HL-60 (cell line): Measurements from ENCODE around the gene ICAM3.
A peak's percentile ranks its signal among the peaks of the same experiment; 100 is the strongest.
"Not testable (repeated sequence)": the region's sequence is repeated elsewhere in the genome, so short reads cannot be mapped to it uniquely, and the experiment has no call there.

Source experiments
- DNase-seq, 2 experiments: peaks; one replicate each; pipeline ENCODE4 v3.0.0-alpha.2; 2010 to 2020; ENCODE audit warnings: low read depth in 1 of 2, low spot score in 1 of 2
- H3K27ac ChIP-seq: fragments of 250-450 bp; sonication (Bioruptor Pico); replicated peaks from 2 replicates; pipeline ENCODE4 v1.5.1; 2020; ENCODE audit warnings: mild to moderate bottlenecking, moderate library complexity
- H3K27me3 ChIP-seq: fragments of 250-450 bp; sonication (Bioruptor Pico); 2 replicates; pipeline ENCODE4 v1.5.1; 2021; ENCODE audit warnings: mild to moderate bottlenecking, moderate library complexity; ENCODE audit not compliant: insufficient read depth, poor library complexity, severe bottlenecking
- H3K4me3 ChIP-seq: replicated peaks from 2 replicates; pipeline ENCODE4 v1.5.1; 2011; ENCODE audit warnings: mild to moderate bottlenecking, control low read depth, low read length; ENCODE audit not compliant: insufficient read depth
- CTCF ChIP-seq: IDR thresholded peaks from one replicate; pipeline ENCODE4 v1.5.1; 2011; ENCODE audit warnings: low read length, control low read depth, inconsistent platforms; ENCODE audit not compliant: insufficient read depth
- GABPA ChIP-seq: IDR thresholded peaks from 2 replicates; pipeline ENCODE4 v1.6.1; 2012; ENCODE audit warnings: low read depth
- POLR2AphosphoS5 ChIP-seq: IDR thresholded peaks from 2 replicates; pipeline ENCODE4 v1.6.1; 2012; ENCODE audit warnings: low read depth
- REST ChIP-seq: IDR thresholded peaks from 2 replicates; pipeline ENCODE4 v1.6.1; 2012; ENCODE audit warnings: low read depth; ENCODE audit not compliant: insufficient replicate concordance
- SPI1 ChIP-seq: IDR thresholded peaks from 2 replicates; pipeline ENCODE4 v1.6.1; 2012; ENCODE audit warnings: low read depth, mild to moderate bottlenecking, borderline replicate concordance
- long read RNA-seq: library from polyadenylated mRNA; unstranded; transcript quantifications from one replicate; pipeline ENCODE4 v2.0.0, GENCODE V29; 2020

Gene ICAM3
- long read RNA-seq, transcript ICAM3-201 (7 exons, 1,934 nt), result major isoform, 703 of 835 reads
- long read RNA-seq, partial matches to known transcripts, result 26 of 835 reads
- long read RNA-seq, other reads (novel, unspliced or antisense), result 103 of 835 reads

- H3K4me3 ChIP-seq, result peak within 1 kb of the TSS; percentile 72
- peak within 1 kb of the TSS; percentile 76 for H3K27ac ChIP-seq
- no peaks in the 10 kb centered on the region for H3K27me3 ChIP-seq
- TF ChIP-seq POLR2AphosphoS5 (peak; percentile 65), CTCF (no peak), GABPA (no peak), SPI1 (peak; percentile 72; the same call in 1 of the 2 replicates)
- DNase-seq, result peak; percentile 41 to 90
Observed at GRCh38 chr19:10339380-10339960, at the start of gene ICAM3. ICAM3 (minus strand) TSS chr19:10339624; CDS start chr19:10339614, 10 bp downstream.

GRCh38 chr19:10388957-10389356, 49.5 kb upstream of the ICAM3 start:
- no peak overlapping the region for H3K4me3 ChIP-seq
- peak in 1 of 2 experiments; percentile 78 for DNase-seq
- TF ChIP-seq CTCF, result peak; percentile 87
- no peak for TF ChIP-seq SPI1
- TF ChIP-seq REST, result no peak
- TF ChIP-seq GABPA, result no peak
- TF ChIP-seq POLR2AphosphoS5, result no peak; the same call in 1 of the 2 replicates
- no peaks in the 10 kb centered on the region for H3K27me3 ChIP-seq
- H3K27ac ChIP-seq, result no peak overlapping the region

GRCh38 chr19:10384580-10384979, 45.2 kb upstream of the ICAM3 start:
- Histone ChIP-seq H3K4me3 (no peak overlapping the region), H3K27me3 (no peaks in the 10 kb centered on the region), H3K27ac (no peak overlapping the region)
- TF ChIP-seq POLR2AphosphoS5 (no peak), REST (no peak), SPI1 (no peak), CTCF (no peak), GABPA (no peak)
- no peak for DNase-seq

- H3K27ac ChIP-seq, H3K27me3 ChIP-seq, H3K4me3 ChIP-seq, DNase-seq: not testable (repeated sequence)
Observed at GRCh38 chr19:10383223-10383499, 43.7 kb upstream of the ICAM3 start.
